H1 (cell line): ENCODE results near the gene PPP1R13B.

Source experiments
- CEBPB ChIP-seq: IDR thresholded peaks from 2 replicates; pipeline ENCODE4 v1.6.1; 2012; ENCODE audit warnings: low read depth, low read length
- GABPA ChIP-seq: IDR thresholded peaks from 2 replicates; pipeline ENCODE4 v1.6.1; 2011; ENCODE audit warnings: mild to moderate bottlenecking, low read length, moderate library complexity, borderline replicate concordance; ENCODE audit not compliant: insufficient read depth
- JUND ChIP-seq: IDR thresholded peaks from 2 replicates; pipeline ENCODE4 v1.6.1; 2011; ENCODE audit warnings: mild to moderate bottlenecking, improper control_type of control experiment, low read length
- KDM4A ChIP-seq: IDR thresholded peaks from one replicate; pipeline ENCODE4 v1.7.1; 2012; ENCODE audit warnings: low read depth, mild to moderate bottlenecking, moderate library complexity, low read length, inconsistent platforms; ENCODE audit not compliant: severe bottlenecking
- PHF8 ChIP-seq: fragments of 200-600 bp; sonication (generic); conservative IDR thresholded peaks from 2 replicates; pipeline ENCODE4 v1.7.1; 2012; ENCODE audit warnings: low read depth, mild to moderate bottlenecking, inconsistent platforms, low read length, moderate library complexity
- SIX5 ChIP-seq: IDR thresholded peaks from 2 replicates; pipeline ENCODE4 v1.6.1; 2011; ENCODE audit warnings: mild to moderate bottlenecking, low read depth, low read length
- SUZ12 ChIP-seq: fragments of 200-600 bp; sonication (generic); IDR thresholded peaks from 2 replicates; pipeline ENCODE4 v1.6.1; 2012; ENCODE audit warnings: mild to moderate bottlenecking, inconsistent platforms, low read length, moderate library complexity, mixed read lengths
- ZNF274 ChIP-seq: IDR thresholded peaks from 2 replicates; pipeline ENCODE4 v1.7.0; 2012; ENCODE audit warnings: low read length, borderline replicate concordance; ENCODE audit errors: extremely low read depth
- TF ChIP-seq, protein P1 (sequence below), 3 experiments: IDR thresholded peaks; 1 replicate in 2 of 3; 2 replicates in 1 of 3; pipeline versions ENCODE4 v1.5.1 to v1.6.1; 2011; ENCODE audit warnings: low read length in 3 of 3, mild to moderate bottlenecking in 3 of 3, inconsistent platforms in 2 of 3, low read depth in 1 of 3, moderate library complexity in 1 of 3; ENCODE audit not compliant: insufficient read depth in 1 of 3; ENCODE audit errors: control extremely low read depth in 1 of 3
- TF ChIP-seq, protein P2 (sequence below): IDR thresholded peaks from 2 replicates; pipeline ENCODE4 v1.6.1; 2012; ENCODE audit warnings: inconsistent platforms

DNA sequence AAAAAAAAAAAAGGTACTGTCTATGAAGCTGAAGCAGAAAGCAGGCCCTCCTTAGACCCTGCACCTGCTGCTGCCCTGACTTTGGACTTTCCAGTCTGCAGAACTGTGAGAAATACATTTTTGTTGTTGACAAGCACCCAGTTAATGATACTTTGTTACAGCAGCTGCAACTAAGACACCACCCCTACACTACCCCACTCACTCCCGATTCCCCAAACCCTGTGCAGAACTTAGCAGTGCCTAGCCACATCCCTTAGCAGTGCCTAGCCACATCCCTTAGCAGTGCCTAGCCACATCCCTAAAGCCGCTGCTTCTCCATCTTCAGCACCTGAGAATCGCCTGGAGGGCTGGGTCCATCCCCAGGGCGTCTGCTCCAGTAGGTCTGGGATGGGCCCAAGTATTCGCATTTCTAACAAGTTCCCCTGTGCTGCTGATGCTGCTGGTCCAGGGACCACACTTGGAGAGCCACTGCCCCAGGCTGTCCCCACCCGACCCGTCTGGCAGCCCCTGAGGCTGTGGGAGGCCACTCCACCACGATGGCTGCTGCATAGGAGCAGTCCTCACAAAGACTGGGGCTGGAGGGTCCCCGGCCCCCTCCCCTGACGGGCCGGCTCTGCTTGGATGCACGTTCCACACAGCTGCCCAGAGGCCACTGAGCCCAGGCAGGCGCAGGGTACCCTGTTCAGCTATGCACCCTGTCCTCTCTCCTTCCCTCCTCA lies 10.8 kb upstream of the PPP1R13B start:
- TF ChIP-seq, protein P1, sequence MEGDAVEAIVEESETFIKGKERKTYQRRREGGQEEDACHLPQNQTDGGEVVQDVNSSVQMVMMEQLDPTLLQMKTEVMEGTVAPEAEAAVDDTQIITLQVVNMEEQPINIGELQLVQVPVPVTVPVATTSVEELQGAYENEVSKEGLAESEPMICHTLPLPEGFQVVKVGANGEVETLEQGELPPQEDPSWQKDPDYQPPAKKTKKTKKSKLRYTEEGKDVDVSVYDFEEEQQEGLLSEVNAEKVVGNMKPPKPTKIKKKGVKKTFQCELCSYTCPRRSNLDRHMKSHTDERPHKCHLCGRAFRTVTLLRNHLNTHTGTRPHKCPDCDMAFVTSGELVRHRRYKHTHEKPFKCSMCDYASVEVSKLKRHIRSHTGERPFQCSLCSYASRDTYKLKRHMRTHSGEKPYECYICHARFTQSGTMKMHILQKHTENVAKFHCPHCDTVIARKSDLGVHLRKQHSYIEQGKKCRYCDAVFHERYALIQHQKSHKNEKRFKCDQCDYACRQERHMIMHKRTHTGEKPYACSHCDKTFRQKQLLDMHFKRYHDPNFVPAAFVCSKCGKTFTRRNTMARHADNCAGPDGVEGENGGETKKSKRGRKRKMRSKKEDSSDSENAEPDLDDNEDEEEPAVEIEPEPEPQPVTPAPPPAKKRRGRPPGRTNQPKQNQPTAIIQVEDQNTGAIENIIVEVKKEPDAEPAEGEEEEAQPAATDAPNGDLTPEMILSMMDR (IDR thresholded peaks at IDR 0.05; ENCODE audit: control extremely low read depth in 1 of 3, insufficient read depth in 1 of 3, low read depth in 1 of 3, low read length in 3 of 3), result no peak
- TF ChIP-seq PHF8 (no peak), CEBPB (no peak), ZNF274 (no peak), KDM4A (no peak), SUZ12 (no peak), GABPA (no peak), SIX5 (no peak), JUND (no peak)
- TF ChIP-seq, protein P2, sequence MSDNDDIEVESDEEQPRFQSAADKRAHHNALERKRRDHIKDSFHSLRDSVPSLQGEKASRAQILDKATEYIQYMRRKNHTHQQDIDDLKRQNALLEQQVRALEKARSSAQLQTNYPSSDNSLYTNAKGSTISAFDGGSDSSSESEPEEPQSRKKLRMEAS, result no peak
